ENCODE results near the gene BAK1. TPM values are rescaled to one million over a fixed set of nuclear protein-coding genes. Genes with fewer than 3 reads are reported as not detected.

BAK1 gene
- polyA plus RNA-seq, 1 experiment: 24.5 TPM

- H3K36me3 ChIP-seq (ENCODE audit: control insufficient read depth, insufficient read depth, low read length): no peaks in the 10 kb centered on the region
- DNase-seq (ENCODE audit: low read depth): no peak
- POLR2A ChIA-PET: no interaction called here
- no peak for TF ChIP-seq CTCF (IDR thresholded peaks at IDR 0.05; ENCODE audit: insufficient read depth, low read depth, low read length)
- no peaks in the 10 kb centered on the region for H3K27me3 ChIP-seq (ENCODE audit: control insufficient read depth, insufficient read depth, low read length)
- no peak overlapping the region for H3K4me3 ChIP-seq (ENCODE audit: low read depth, low read length)
- CTCF ChIA-PET: interaction anchor here (0.6 to 2.5 kb wide), 9 partner anchors 8 to 223 kb away, joined by 3 to 14 read pairs (median 4); partner anchors contain the start of gene ITPR3
These were observed 27.2 kb upstream of the BAK1 start for GRCh38 chr6:33607126-33607783.

GRCh38 chr6:33606642-33607041, 26.6 kb upstream of the BAK1 start:
- Histone ChIP-seq H3K36me3 (ENCODE audit: control insufficient read depth, insufficient read depth, low read length) (no peaks in the 10 kb centered on the region), H3K4me3 (ENCODE audit: low read depth, low read length) (no peak overlapping the region), H3K27me3 (ENCODE audit: control insufficient read depth, insufficient read depth, low read length) (no peaks in the 10 kb centered on the region)
- DNase-seq (ENCODE audit: low read depth): no peak
- TF ChIP-seq CTCF (IDR thresholded peaks at IDR 0.05; ENCODE audit: insufficient read depth, low read depth, low read length): no peak
- POLR2A ChIA-PET: no interaction called here
- CTCF ChIA-PET: interaction anchor here (1.4 to 2.5 kb wide), 5 partner anchors 8 to 94 kb away, joined by 3 to 14 read pairs (median 9); partner anchors contain the start of gene ITPR3

GRCh38 chr6:33604941-33605854, 25.1 kb upstream of the BAK1 start:
- DNase-seq (ENCODE audit: low read depth): no peak
- no peaks in the 10 kb centered on the region for H3K36me3 ChIP-seq (ENCODE audit: control insufficient read depth, insufficient read depth, low read length)
- no peak for TF ChIP-seq CTCF (IDR thresholded peaks at IDR 0.05; ENCODE audit: insufficient read depth, low read depth, low read length)
- ChIA-PET POLR2A (no interaction called here), CTCF (interaction anchor here (0.6 to 1.5 kb wide), 3 partner anchors 9 to 106 kb away, joined by 3 to 4 read pairs (median 4); partner anchors contain the start of gene UQCC2)
- no peak overlapping the region for H3K4me3 ChIP-seq (ENCODE audit: low read depth, low read length)
- H3K27me3 ChIP-seq (ENCODE audit: control insufficient read depth, insufficient read depth, low read length): no peaks in the 10 kb centered on the region

- CTCF ChIA-PET: interaction anchor here (0.9 to 1.2 kb wide), 2 partner anchors 12 to 98 kb away, joined by 3 to 4 read pairs; no protein-coding TSS in a partner anchor
- DNase-seq (ENCODE audit: low read depth): no peak
- POLR2A ChIA-PET: no interaction called here
- H3K4me3 ChIP-seq (ENCODE audit: low read depth, low read length): no peak overlapping the region
- TF ChIP-seq CTCF (IDR thresholded peaks at IDR 0.05; ENCODE audit: insufficient read depth, low read depth, low read length): no peak
- H3K27me3 ChIP-seq (ENCODE audit: control insufficient read depth, insufficient read depth, low read length): no peaks in the 10 kb centered on the region
- H3K36me3 ChIP-seq (ENCODE audit: control insufficient read depth, insufficient read depth, low read length): no peaks in the 10 kb centered on the region
These were observed 22.1 kb upstream of the BAK1 start for GRCh38 chr6:33602180-33602579.

GRCh38 chr6:33600761-33601160, 20.7 kb upstream of the BAK1 start:
- no peak overlapping the region for H3K4me3 ChIP-seq (ENCODE audit: low read depth, low read length)
- no peak for TF ChIP-seq CTCF (IDR thresholded peaks at IDR 0.05; ENCODE audit: insufficient read depth, low read depth, low read length)
- no peak for DNase-seq (ENCODE audit: low read depth)
- H3K36me3 ChIP-seq (ENCODE audit: control insufficient read depth, insufficient read depth, low read length): no peaks in the 10 kb centered on the region
- ChIA-PET CTCF (no interaction called here), POLR2A (no interaction called here)
- no peaks in the 10 kb centered on the region for H3K27me3 ChIP-seq (ENCODE audit: control insufficient read depth, insufficient read depth, low read length)

Measured in BJ (cell line).